ENCODE measurements around the gene ERBB4. TPM values are rescaled to one million over a fixed set of nuclear protein-coding genes. Genes with fewer than 3 reads are reported as not detected.

Gene ERBB4
- total and polyA plus RNA-seq, 10 of the 15 experiments (the other 5 are each of a cell fraction or from before 2014, with no cell fraction given) = under 0.01 to 0.23 (median 0.01) TPM; not detected in 4

- FAIRE-seq = no peak
- WGBS (ENCODE audit: insufficient coverage, insufficient replicate concordance, low lambda C conversion rate, missing lambda C conversion rate) = 42% methylated on average over 4 of the region's 4 CpGs
Measured at GRCh38 chr2:212227755-212228154, 310.8 kb downstream of the ERBB4 start.

GRCh38 chr2:212226114-212226513 is 312.5 kb downstream of the ERBB4 start:
- H3K9ac ChIP-seq (ENCODE audit: control insufficient read depth, insufficient read depth, low read length) = no peak overlapping the region
- POLR2A ChIA-PET = no interaction called here
- H3K9me3 ChIP-seq (replicated peaks; ENCODE audit: control insufficient read depth, insufficient read depth, low read length) = no peaks in the 10 kb centered on the region
- no peaks in the 10 kb centered on the region for H4K20me1 ChIP-seq (ENCODE audit: control insufficient read depth, insufficient read depth)
- FAIRE-seq = no peak
- H3K4me1 ChIP-seq (ENCODE audit: control insufficient read depth, insufficient read depth, low read length) = no peaks in the 10 kb centered on the region
- H3K27me3 ChIP-seq (replicated peaks in 1 of 2; ENCODE audit: control insufficient read depth in 2 of 2, insufficient read depth in 2 of 2, low read length in 1 of 2) = no peaks in the 10 kb centered on the region
- no peaks in the 10 kb centered on the region for H3K79me2 ChIP-seq (ENCODE audit: control insufficient read depth, insufficient read depth, low read length)
- intact Hi-C loops (cut with micrococcal nuclease; ENCODE audit: unreplicated experiment) = no loop called here
- no peak overlapping the region for H2AFZ ChIP-seq (ENCODE audit: control insufficient read depth, low read depth, low read length)
- CTCF ChIA-PET = interaction anchor here (1.3 kb wide), 1 partner anchor 9 kb away, joined by 3 read pairs; no protein-coding TSS in a partner anchor
- 6% methylated on average over 1 of the region's 1 CpG for WGBS (ENCODE audit: insufficient coverage, insufficient replicate concordance, low lambda C conversion rate, missing lambda C conversion rate)
- H3K4me3 ChIP-seq = no peak overlapping the region
- BruUV-seq (replicated peaks) = no TSS peak
- H3K27ac ChIP-seq (ENCODE audit: control insufficient read depth, insufficient read depth) = no peak overlapping the region
- RAD21 ChIA-PET (ENCODE audit: unreplicated experiment) = no interaction called here
- in situ Hi-C loops (cut with MboI) = no loop called here
- ATAC-seq = no peak
- no peak overlapping the region for H3K4me2 ChIP-seq (ENCODE audit: control insufficient read depth, insufficient read depth)
- TF ChIP-seq NBN (IDR thresholded peaks at IDR 0.05) (no peak), MEF2A (IDR thresholded peaks at IDR 0.05; ENCODE audit: insufficient read depth, low read depth, low read length) (no peak)
- DNase-seq (ENCODE audit: low read depth, low spot score) = no peak
- SMC1A ChIA-PET (ENCODE audit: uncharacterized antibody, unreplicated experiment) = no interaction called here
- H3K36me3 ChIP-seq (ENCODE audit: control insufficient read depth in 2 of 2, insufficient read depth in 2 of 2, low read length in 1 of 2) = no peaks in the 10 kb centered on the region

More at GRCh38 chr2:212227755-212228154, 310.8 kb downstream of the ERBB4 start:
- Histone ChIP-seq H3K79me2 (ENCODE audit: control insufficient read depth, insufficient read depth, low read length) (no peaks in the 10 kb centered on the region), H2AFZ (ENCODE audit: control insufficient read depth, low read depth, low read length) (no peak overlapping the region), H3K27me3 (replicated peaks in 1 of 2; ENCODE audit: control insufficient read depth in 2 of 2, insufficient read depth in 2 of 2, low read length in 1 of 2) (no peaks in the 10 kb centered on the region), H3K27ac (ENCODE audit: control insufficient read depth, insufficient read depth) (no peak overlapping the region), H3K4me2 (ENCODE audit: control insufficient read depth, insufficient read depth) (no peak overlapping the region), H3K4me3 (no peak overlapping the region), H4K20me1 (ENCODE audit: control insufficient read depth, insufficient read depth) (no peaks in the 10 kb centered on the region), H3K9me3 (replicated peaks; ENCODE audit: control insufficient read depth, insufficient read depth, low read length) (no peaks in the 10 kb centered on the region), H3K9ac (ENCODE audit: control insufficient read depth, insufficient read depth, low read length) (no peak overlapping the region), H3K36me3 (ENCODE audit: control insufficient read depth in 2 of 2, insufficient read depth in 2 of 2, low read length in 1 of 2) (no peaks in the 10 kb centered on the region), H3K4me1 (ENCODE audit: control insufficient read depth, insufficient read depth, low read length) (no peaks in the 10 kb centered on the region)
- ATAC-seq (no peak), DNase-seq (ENCODE audit: low read depth, low spot score) (no peak)
- TF ChIP-seq NBN (IDR thresholded peaks at IDR 0.05) (no peak), IRF5 (IDR thresholded peaks at IDR 0.05; ENCODE audit: borderline replicate concordance) (no peak), ZNF207 (IDR thresholded peaks at IDR 0.05; ENCODE audit: borderline replicate concordance) (no peak)
- in situ Hi-C loops (cut with MboI) (no loop called here), intact Hi-C loops (cut with micrococcal nuclease; ENCODE audit: unreplicated experiment) (no loop called here)
- POLR2A ChIA-PET = no interaction called here
- RAD21 ChIA-PET (ENCODE audit: unreplicated experiment) = no interaction called here
- BruUV-seq (replicated peaks) = no TSS peak
- CTCF ChIA-PET = interaction anchor here (0.7 kb wide), 1 partner anchor 1727 kb away, joined by 4 read pairs; no protein-coding TSS in a partner anchor
- SMC1A ChIA-PET (ENCODE audit: uncharacterized antibody, unreplicated experiment) = no interaction called here
